GM23338 (cell line): ENCODE measurements around the gene CPT1A. TPM values are rescaled to one million over a fixed set of nuclear protein-coding genes. Genes with fewer than 3 reads are reported as not detected.

Experiments used
- ATAC-seq: fragments of 200-7000 bp; cut with Tn5 transposase; 3 replicates; pipeline ENCODE4 v1.9.1; 2020
- DNase-seq: peaks from one replicate; pipeline ENCODE4 v3.0.0-alpha.2; 2015; ENCODE audit warnings: low spot score
- H2AFZ ChIP-seq: fragments of 200-600 bp; sonication (generic); 2 replicates; pipeline ENCODE4 v1.8.0; 2016; ENCODE audit warnings: antibody characterized with exemption, mild to moderate bottlenecking, moderate library complexity
- H3F3A ChIP-seq: fragments of 200-600 bp; sonication (generic); replicated peaks from 2 replicates; pipeline ENCODE4 v1.8.0; 2017; ENCODE audit warnings: antibody characterized with exemption, mixed run types, low read depth
- H3K27ac ChIP-seq: fragments of 200-600 bp; sonication (generic); 2 replicates; pipeline ENCODE4 v1.6.1; 2016; ENCODE audit warnings: low read depth
- H3K27me3 ChIP-seq: fragments of 200-600 bp; sonication (generic); 2 replicates; pipeline ENCODE4 v1.8.0; 2016; ENCODE audit warnings: mild to moderate bottlenecking, mixed run types, moderate library complexity; ENCODE audit not compliant: insufficient read depth
- H3K36me3 ChIP-seq: fragments of 200-600 bp; sonication (generic); 2 replicates; pipeline ENCODE4 v1.8.0; 2016; ENCODE audit warnings: mild to moderate bottlenecking; ENCODE audit not compliant: insufficient read depth
- H3K4me1 ChIP-seq: fragments of 200-600 bp; sonication (generic); 2 replicates; pipeline ENCODE4 v1.8.0; 2016; ENCODE audit warnings: mild to moderate bottlenecking, moderate library complexity; ENCODE audit not compliant: insufficient read depth
- H3K4me2 ChIP-seq: fragments of 200-600 bp; sonication (generic); 2 replicates; pipeline ENCODE4 v1.7.1; 2017; ENCODE audit warnings: mixed run types
- H3K4me3 ChIP-seq: fragments of 200-600 bp; sonication (generic); 2 replicates; pipeline ENCODE4 v1.6.1; 2016; ENCODE audit warnings: mixed run types
- H3K79me2 ChIP-seq: fragments of 200-600 bp; sonication (generic); replicated peaks from 2 replicates; pipeline ENCODE4 v1.8.0; 2017; ENCODE audit warnings: mild to moderate bottlenecking; ENCODE audit not compliant: insufficient read depth
- H3K9me2 ChIP-seq: fragments of 200-600 bp; sonication (generic); 2 replicates; pipeline ENCODE4 v1.8.0; 2017; ENCODE audit not compliant: insufficient read depth
- H4K20me1 ChIP-seq: fragments of 200-600 bp; sonication (generic); replicated peaks from 2 replicates; pipeline ENCODE4 v1.8.0; 2017; ENCODE audit warnings: mild to moderate bottlenecking; ENCODE audit not compliant: insufficient read depth
- H3K27ac Mint-ChIP-seq: 2 replicates; pipeline ENCODE4 v1.8.0; 2020; ENCODE audit warnings: inconsistent platforms, mild to moderate bottlenecking, moderate library complexity, mixed read lengths
- H3K27me3 Mint-ChIP-seq: 3 replicates; pipeline ENCODE4 v1.8.0; 2022; ENCODE audit warnings: low read depth, mild to moderate bottlenecking, moderate library complexity, mixed read lengths, inconsistent platforms; ENCODE audit not compliant: insufficient read depth, poor library complexity
- H3K36me3 Mint-ChIP-seq: 3 replicates; pipeline ENCODE4 v1.8.0; 2021; ENCODE audit warnings: low read depth, mild to moderate bottlenecking, inconsistent platforms, moderate library complexity, mixed read lengths
- H3K4me1 Mint-ChIP-seq: 3 replicates; pipeline ENCODE4 v1.8.0; 2020; ENCODE audit warnings: mild to moderate bottlenecking, inconsistent platforms, mixed read lengths
- H3K4me3 Mint-ChIP-seq: 3 replicates; pipeline ENCODE4 v1.8.0; 2021; ENCODE audit warnings: moderate library complexity, mild to moderate bottlenecking, inconsistent platforms, mixed read lengths
- H3K9me3 Mint-ChIP-seq: 3 replicates; pipeline ENCODE4 v1.8.0; 2020; ENCODE audit warnings: moderate library complexity, mild to moderate bottlenecking, inconsistent platforms, mixed read lengths
- CTCF ChIP-seq, 2 experiments: fragments of 200-600 bp in 1 of 2; sonication (generic) in 1 of 2; conservative IDR thresholded peaks; 2 replicates each; pipeline versions ENCODE4 v1.5.1 to v1.6.1; 2016 to 2017; ENCODE audit warnings: antibody characterized with exemption in 2 of 2, low read depth in 2 of 2, mild to moderate bottlenecking in 2 of 2, moderate library complexity in 1 of 2
- polyA plus RNA-seq: library from polyadenylated mRNA; unstranded; fragments of >200 nt; fragmentation: Nextera tagmentation; extraction: Ambion mirVana; gene quantifications from 2 replicates; pipeline ENCODE4 v1.2.1, GENCODE V29; 2016
- total RNA-seq: library from RNA; depleted of rRNA; stranded (reverse); fragments of >200 nt; shearing (Covaris generic); gene quantifications from 2 replicates; pipeline ENCODE4 v1.2.3, GENCODE V29; 2014; rRNA removed
- TF ChIP-seq, protein P1 (sequence below): fragments of 250-450 bp; sonication (Bioruptor Pico); IDR thresholded peaks from 2 replicates; pipeline ENCODE4 v1.5.0; 2020; ENCODE audit warnings: mild to moderate bottlenecking, moderate library complexity

CPT1A gene
- total and polyA plus RNA-seq, 2 experiments from 2014 or later, result 2.6 to 9.5 TPM

- Histone ChIP-seq H3K4me1 (peaks cover 33% of the 10 kb centered on the region), H3K36me3 (no peaks in the 10 kb centered on the region), H3K27ac (no peak overlapping the region), H3F3A (peaks cover 7% of the 10 kb centered on the region; the same call in 1 of the 2 replicates), H2AFZ (no peak overlapping the region), H3K79me2 (no peaks in the 10 kb centered on the region), H3K9me2 (0 out of 2 replicates have a peak, but pooled peaks cover 1% of the 10 kb centered on the region), H3K4me2 (peak overlapping the region; percentile 68), H4K20me1 (no peaks in the 10 kb centered on the region), H3K4me3 (peak overlapping the region; percentile 29; the same call in 1 of the 2 replicates), H3K27me3 (no peaks in the 10 kb centered on the region)
- H3K27ac Mint-ChIP-seq, result no peak overlapping the region
- peak in 1 of 2 experiments; percentile 67; a peak in 2 of 4 replicates for TF ChIP-seq CTCF (conservative IDR thresholded peaks at IDR 0.05; ENCODE audit: low read depth in 2 of 2)
- TF ChIP-seq, protein P1, sequence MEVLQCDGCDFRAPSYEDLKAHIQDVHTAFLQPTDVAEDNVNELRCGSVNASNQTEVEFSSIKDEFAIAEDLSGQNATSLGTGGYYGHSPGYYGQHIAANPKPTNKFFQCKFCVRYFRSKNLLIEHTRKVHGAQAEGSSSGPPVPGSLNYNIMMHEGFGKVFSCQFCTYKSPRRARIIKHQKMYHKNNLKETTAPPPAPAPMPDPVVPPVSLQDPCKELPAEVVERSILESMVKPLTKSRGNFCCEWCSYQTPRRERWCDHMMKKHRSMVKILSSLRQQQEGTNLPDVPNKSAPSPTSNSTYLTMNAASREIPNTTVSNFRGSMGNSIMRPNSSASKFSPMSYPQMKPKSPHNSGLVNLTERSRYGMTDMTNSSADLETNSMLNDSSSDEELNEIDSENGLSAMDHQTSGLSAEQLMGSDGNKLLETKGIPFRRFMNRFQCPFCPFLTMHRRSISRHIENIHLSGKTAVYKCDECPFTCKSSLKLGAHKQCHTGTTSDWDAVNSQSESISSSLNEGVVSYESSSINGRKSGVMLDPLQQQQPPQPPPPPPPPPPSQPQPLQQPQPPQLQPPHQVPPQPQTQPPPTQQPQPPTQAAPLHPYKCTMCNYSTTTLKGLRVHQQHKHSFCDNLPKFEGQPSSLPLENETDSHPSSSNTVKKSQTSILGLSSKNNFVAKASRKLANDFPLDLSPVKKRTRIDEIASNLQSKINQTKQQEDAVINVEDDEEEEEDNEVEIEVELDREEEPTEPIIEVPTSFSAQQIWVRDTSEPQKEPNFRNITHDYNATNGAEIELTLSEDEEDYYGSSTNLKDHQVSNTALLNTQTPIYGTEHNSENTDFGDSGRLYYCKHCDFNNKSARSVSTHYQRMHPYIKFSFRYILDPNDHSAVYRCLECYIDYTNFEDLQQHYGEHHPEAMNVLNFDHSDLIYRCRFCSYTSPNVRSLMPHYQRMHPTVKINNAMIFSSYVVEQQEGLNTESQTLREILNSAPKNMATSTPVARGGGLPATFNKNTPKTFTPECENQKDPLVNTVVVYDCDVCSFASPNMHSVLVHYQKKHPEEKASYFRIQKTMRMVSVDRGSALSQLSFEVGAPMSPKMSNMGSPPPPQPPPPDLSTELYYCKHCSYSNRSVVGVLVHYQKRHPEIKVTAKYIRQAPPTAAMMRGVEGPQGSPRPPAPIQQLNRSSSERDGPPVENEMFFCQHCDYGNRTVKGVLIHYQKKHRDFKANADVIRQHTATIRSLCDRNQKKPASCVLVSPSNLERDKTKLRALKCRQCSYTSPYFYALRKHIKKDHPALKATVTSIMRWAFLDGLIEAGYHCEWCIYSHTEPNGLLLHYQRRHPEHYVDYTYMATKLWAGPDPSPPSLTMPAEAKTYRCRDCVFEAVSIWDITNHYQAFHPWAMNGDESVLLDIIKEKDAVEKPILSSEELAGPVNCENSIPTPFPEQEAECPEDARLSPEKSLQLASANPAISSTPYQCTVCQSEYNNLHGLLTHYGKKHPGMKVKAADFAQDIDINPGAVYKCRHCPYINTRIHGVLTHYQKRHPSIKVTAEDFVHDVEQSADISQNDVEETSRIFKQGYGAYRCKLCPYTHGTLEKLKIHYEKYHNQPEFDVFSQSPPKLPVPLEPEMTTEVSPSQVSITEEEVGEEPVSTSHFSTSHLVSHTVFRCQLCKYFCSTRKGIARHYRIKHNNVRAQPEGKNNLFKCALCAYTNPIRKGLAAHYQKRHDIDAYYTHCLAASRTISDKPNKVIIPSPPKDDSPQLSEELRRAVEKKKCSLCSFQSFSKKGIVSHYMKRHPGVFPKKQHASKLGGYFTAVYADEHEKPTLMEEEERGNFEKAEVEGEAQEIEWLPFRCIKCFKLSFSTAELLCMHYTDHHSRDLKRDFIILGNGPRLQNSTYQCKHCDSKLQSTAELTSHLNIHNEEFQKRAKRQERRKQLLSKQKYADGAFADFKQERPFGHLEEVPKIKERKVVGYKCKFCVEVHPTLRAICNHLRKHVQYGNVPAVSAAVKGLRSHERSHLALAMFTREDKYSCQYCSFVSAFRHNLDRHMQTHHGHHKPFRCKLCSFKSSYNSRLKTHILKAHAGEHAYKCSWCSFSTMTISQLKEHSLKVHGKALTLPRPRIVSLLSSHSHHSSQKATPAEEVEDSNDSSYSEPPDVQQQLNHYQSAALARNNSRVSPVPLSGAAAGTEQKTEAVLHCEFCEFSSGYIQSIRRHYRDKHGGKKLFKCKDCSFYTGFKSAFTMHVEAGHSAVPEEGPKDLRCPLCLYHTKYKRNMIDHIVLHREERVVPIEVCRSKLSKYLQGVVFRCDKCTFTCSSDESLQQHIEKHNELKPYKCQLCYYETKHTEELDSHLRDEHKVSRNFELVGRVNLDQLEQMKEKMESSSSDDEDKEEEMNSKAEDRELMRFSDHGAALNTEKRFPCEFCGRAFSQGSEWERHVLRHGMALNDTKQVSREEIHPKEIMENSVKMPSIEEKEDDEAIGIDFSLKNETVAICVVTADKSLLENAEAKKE, result no peak
- DNase-seq (peak; percentile 73), ATAC-seq (peak; percentile 83)
- peaks cover 38% of the 10 kb centered on the region for H3K4me1 Mint-ChIP-seq
- H3K4me3 Mint-ChIP-seq, result peak overlapping the region; percentile 30
- peaks cover 3% of the 10 kb centered on the region; the same call in 2 of the 3 replicates for H3K9me3 Mint-ChIP-seq
- H3K27me3 Mint-ChIP-seq, result peaks cover 10% of the 10 kb centered on the region
- H3K36me3 Mint-ChIP-seq, result peaks cover 2% of the 10 kb centered on the region; the same call in 1 of the 3 replicates
Measured at GRCh38 chr11:68704887-68705286, 136.8 kb downstream of the CPT1A start.

Other genes with a start within 250 kb of the CPT1A start
- gene GAL, start 157.4 kb downstream of the CPT1A start, total RNA-seq, result 80.9 and 82.8 TPM in 2 replicates
- 691 and 693 TPM in 2 replicates for gene GAL, start 157.4 kb downstream of the CPT1A start, polyA plus RNA-seq
- 58.2 and 64.6 TPM in 2 replicates for gene TESMIN, start 90.4 kb downstream of the CPT1A start, total RNA-seq
- gene TESMIN, start 90.4 kb downstream of the CPT1A start, polyA plus RNA-seq, result 54.5 and 54.9 TPM in 2 replicates
- 46.6 and 62.4 TPM in 2 replicates for gene MRPL21, start 61.9 kb upstream of the CPT1A start, total RNA-seq
- 232 and 238 TPM in 2 replicates for gene MRPL21, start 61.9 kb upstream of the CPT1A start, polyA plus RNA-seq
- gene IGHMBP2, start 62.0 kb upstream of the CPT1A start, total RNA-seq, result 13.7 and 27.7 TPM in 2 replicates
- gene IGHMBP2, start 62.0 kb upstream of the CPT1A start, polyA plus RNA-seq, result 14.3 TPM in 2 replicates
- gene MRGPRD, start 139.1 kb upstream of the CPT1A start, total RNA-seq, result not detected in 2 replicates
- gene MRGPRD, start 139.1 kb upstream of the CPT1A start, polyA plus RNA-seq, result not detected in 2 replicates
- gene MRGPRF, start 171.3 kb upstream of the CPT1A start, total RNA-seq, result 9.0 and 10.8 TPM in 2 replicates
- gene MRGPRF, start 171.3 kb upstream of the CPT1A start, polyA plus RNA-seq, result 2.7 and 3.3 TPM in 2 replicates
- 14.7 and 15.1 TPM in 2 replicates for gene TPCN2, start 207.0 kb upstream of the CPT1A start, total RNA-seq
- 5.8 and 6.5 TPM in 2 replicates for gene TPCN2, start 207.0 kb upstream of the CPT1A start, polyA plus RNA-seq